IMR-90 (cell line): Measurements from ENCODE around the gene GNAO1. TPM values are rescaled to one million over a fixed set of nuclear protein-coding genes. Genes with fewer than 3 reads are reported as not detected.

Source experiments
- ATAC-seq: fragments of 200-7000 bp; cut with Tn5 transposase; 2 replicates; pipeline ENCODE4 v1.9.1; 2020; ENCODE audit warnings: low read depth, mild to moderate bottlenecking, moderate library complexity
- BruUV-seq: library from RNA; stranded (reverse); fragments of 400-500 nt; replicated peaks from 2 replicates; lab custom pipeline; 2021; lab: Mats Ljungman, UMichigan
- CTCF ChIA-PET: fragments of 300-600 bp; formaldehyde crosslinking; extraction: SDS; loops from one replicate; lab custom pipeline; 2021; ENCODE audit warnings: antibody characterized with exemption; lab: Yijun Ruan, JAX
- POLR2A ChIA-PET: fragments of 300-600 bp; sonication (Branson Sonifier 250); formaldehyde crosslinking; loops from one replicate; lab custom pipeline; 2022; ENCODE audit warnings: antibody characterized with exemption; ENCODE audit not compliant: unreplicated experiment; lab: Charles Lee
- DNase-seq: peaks from one replicate; pipeline ENCODE4 v3.0.0; 2013
- H2AFZ ChIP-seq: replicated peaks from 2 replicates; pipeline ENCODE3; 2013; ENCODE audit warnings: low read length, mild to moderate bottlenecking; ENCODE audit not compliant: poor library complexity
- H2AK5ac ChIP-seq: 2 replicates; pipeline ENCODE4 v1.6.1; 2013; ENCODE audit warnings: low read depth, low read length, inconsistent platforms
- H2AK9ac ChIP-seq: replicated peaks from 2 replicates; pipeline ENCODE3; 2013; ENCODE audit warnings: mild to moderate bottlenecking, low read depth, low read length, moderate library complexity; ENCODE audit not compliant: poor library complexity
- H2BK120ac ChIP-seq: 2 replicates; pipeline ENCODE4 v1.6.1; 2013; ENCODE audit warnings: low read depth, low read length, inconsistent platforms
- H2BK15ac ChIP-seq: 3 replicates; pipeline ENCODE4 v1.6.1; 2013; ENCODE audit warnings: low read depth, low read length, inconsistent platforms
- H2BK20ac ChIP-seq: 2 replicates; pipeline ENCODE4 v1.6.1; 2013; ENCODE audit warnings: low read depth, mild to moderate bottlenecking, inconsistent platforms, low read length, moderate library complexity
- H2BK5ac ChIP-seq: 2 replicates; pipeline ENCODE4 v1.6.1; 2013; ENCODE audit warnings: mild to moderate bottlenecking, low read depth, low read length, inconsistent platforms; ENCODE audit not compliant: poor library complexity, severe bottlenecking
- H3K14ac ChIP-seq: replicated peaks from 2 replicates; pipeline ENCODE4 v1.6.1; 2013; ENCODE audit warnings: low read depth, low read length, inconsistent platforms
- H3K18ac ChIP-seq: 2 replicates; pipeline ENCODE4 v1.6.1; 2013; ENCODE audit warnings: low read depth, low read length, control low read depth
- H3K23ac ChIP-seq: 2 replicates; pipeline ENCODE4 v1.6.1; 2013; ENCODE audit warnings: low read depth, low read length, inconsistent platforms
- H3K27ac ChIP-seq: 2 replicates; pipeline ENCODE4 v1.5.1; 2013; ENCODE audit warnings: mild to moderate bottlenecking, control low read depth, low read length; ENCODE audit not compliant: insufficient read depth
- H3K27me3 ChIP-seq: 2 replicates; pipeline ENCODE4 v1.6.1; 2013; ENCODE audit warnings: low read length; ENCODE audit not compliant: control insufficient read depth, insufficient read depth
- H3K36me3 ChIP-seq: 2 replicates; pipeline ENCODE4 v1.6.1; 2013; ENCODE audit warnings: low read length, mixed read lengths; ENCODE audit not compliant: control insufficient read depth, insufficient read depth
- H3K4ac ChIP-seq: 2 replicates; pipeline ENCODE4 v1.6.1; 2013; ENCODE audit warnings: low read depth, low read length, inconsistent platforms
- H3K4me1 ChIP-seq: 2 replicates; pipeline ENCODE4 v1.6.1; 2013; ENCODE audit warnings: low read length, mixed read lengths; ENCODE audit not compliant: control insufficient read depth, insufficient read depth
- H3K4me2 ChIP-seq: 2 replicates; pipeline ENCODE4 v1.6.1; 2013; ENCODE audit warnings: low read depth, mild to moderate bottlenecking, control low read depth, low read length, moderate library complexity
- H3K4me3 ChIP-seq: 2 replicates; pipeline ENCODE4 v1.5.1; 2013; ENCODE audit warnings: low read depth, mild to moderate bottlenecking, control low read depth, low read length, moderate library complexity; ENCODE audit not compliant: insufficient read depth
- H3K56ac ChIP-seq: 2 replicates; pipeline ENCODE4 v1.6.1; 2013; ENCODE audit warnings: low read length, inconsistent platforms; ENCODE audit not compliant: insufficient read depth; ENCODE audit errors: extremely low read depth
- H3K79me1 ChIP-seq, 2 experiments: 2 replicates each; pipeline ENCODE4 v1.6.1; 2013; ENCODE audit warnings: low read length in 2 of 2, inconsistent platforms in 1 of 2, low read depth in 1 of 2
- H3K9ac ChIP-seq: 2 replicates; pipeline ENCODE4 v1.6.1; 2013; ENCODE audit warnings: low read depth, low read length, control low read depth
- H3K9me1 ChIP-seq: 2 replicates; pipeline ENCODE4 v1.6.1; 2013; ENCODE audit warnings: low read length, inconsistent platforms; ENCODE audit not compliant: insufficient read depth
- H3K9me3 ChIP-seq: 2 replicates; pipeline ENCODE4 v1.6.1; 2013; ENCODE audit warnings: low read length; ENCODE audit not compliant: control insufficient read depth, insufficient read depth
- H4K20me1 ChIP-seq: 2 replicates; pipeline ENCODE4 v1.6.1; 2013; ENCODE audit warnings: low read length, inconsistent platforms; ENCODE audit not compliant: insufficient read depth
- H4K5ac ChIP-seq: 2 replicates; pipeline ENCODE4 v1.6.1; 2013; ENCODE audit warnings: mild to moderate bottlenecking, low read depth, low read length, control low read depth
- H4K8ac ChIP-seq, 2 experiments: 2 replicates each; pipeline ENCODE4 v1.6.1; 2013; ENCODE audit warnings: low read depth in 2 of 2, low read length in 2 of 2, control low read depth in 1 of 2, inconsistent platforms in 1 of 2
- H4K91ac ChIP-seq: 2 replicates; pipeline ENCODE4 v1.6.1; 2013; ENCODE audit warnings: low read depth, low read length, inconsistent platforms; ENCODE audit not compliant: insufficient read depth
- BHLHE40 ChIP-seq: fragments of 150-350 bp; IDR thresholded peaks from 2 replicates; pipeline ENCODE4 v1.6.1; 2016; ENCODE audit warnings: mild to moderate bottlenecking, low read depth, low read length
- CHD1 ChIP-seq: IDR thresholded peaks from 2 replicates; pipeline ENCODE4 v1.6.1; 2012; ENCODE audit warnings: low read depth, low read length, improper control_type of control experiment
- NFE2L2 ChIP-seq: fragments of 150-350 bp; IDR thresholded peaks from 2 replicates; pipeline ENCODE4 v1.6.1; 2016; ENCODE audit warnings: low read depth, mild to moderate bottlenecking, low read length
- POLR2A ChIP-seq: IDR thresholded peaks from 2 replicates; pipeline ENCODE4 v1.6.1; 2012; ENCODE audit warnings: mild to moderate bottlenecking, low read depth, low read length
- RAD21 ChIP-seq: IDR thresholded peaks from 2 replicates; pipeline ENCODE4 v1.6.1; 2012; ENCODE audit warnings: low read length, improper control_type of control experiment
- RCOR1 ChIP-seq: IDR thresholded peaks from 2 replicates; pipeline ENCODE4 v1.6.1; 2012; ENCODE audit warnings: mild to moderate bottlenecking, low read length, improper control_type of control experiment; ENCODE audit not compliant: insufficient replicate concordance
- WGBS, 2 experiments: methylation state at CpG; one replicate each; pipeline versions ENCODE4 v1.1.5 to v1.1.7; 2013; ENCODE audit warnings: missing lambda C conversion rate in 2 of 2; ENCODE audit not compliant: insufficient read length in 1 of 2; ENCODE audit errors: extremely low coverage in 2 of 2; 5-methylcytosine and 5-hydroxymethylcytosine counted together
- dilution Hi-C: fragments of 300-500 bp; cut with HindIII; formaldehyde crosslinking; loops from one replicate; pipeline ENCODE4 v1.14.3; 2018; ENCODE audit warnings: low sequenced_read_pairs; ENCODE audit not compliant: unreplicated experiment
- in situ Hi-C: fragments of 300-500 bp; cut with MboI; formaldehyde crosslinking; loops from 3 replicates; pipeline ENCODE4 v1.14.3; 2019; ENCODE audit warnings: low sequenced_read_pairs, inconsistent platforms, mixed read lengths
- intact Hi-C: fragments of 100-400 bp; cut with micrococcal nuclease; formaldehyde crosslinking; loops from 2 replicates; pipeline ENCODE4 v1.10.0; 2022
- polyA plus RNA-seq, 3 experiments: library from polyadenylated mRNA; depleted of rRNA; stranded (reverse); fragments of >200 nt; gene quantifications; 2 replicates each; pipeline ENCODE4 v1.2.3, GENCODE V29; 2012; ENCODE audit warnings: low replicate concordance in 1 of 3
- total RNA-seq: library from RNA; depleted of rRNA; stranded (reverse); fragments of >200 nt; gene quantifications from 2 replicates; pipeline ENCODE4 v1.2.3, GENCODE V29; 2012
- TF ChIP-seq, protein P1 (sequence below): conservative IDR thresholded peaks from 2 replicates; pipeline ENCODE4 v1.5.1; 2012; ENCODE audit warnings: mild to moderate bottlenecking, low read depth, low read length, improper control_type of control experiment
- TF ChIP-seq, protein P2 (sequence below): fragments of 150-350 bp; IDR thresholded peaks from 2 replicates; pipeline ENCODE4 v1.6.1; 2017; ENCODE audit warnings: mild to moderate bottlenecking, antibody characterized with exemption, low read length, low read depth
- TF ChIP-seq, protein P3 (sequence below): fragments of 150-350 bp; IDR thresholded peaks from 2 replicates; pipeline ENCODE4 v1.6.1; 2016; ENCODE audit warnings: low read depth, mild to moderate bottlenecking, low read length, moderate library complexity, borderline replicate concordance

GNAO1 gene
- total and polyA plus RNA-seq, 2 of the 4 experiments (the other 2 are of a cell fraction): under 0.01 to 0.07 TPM

DNA sequence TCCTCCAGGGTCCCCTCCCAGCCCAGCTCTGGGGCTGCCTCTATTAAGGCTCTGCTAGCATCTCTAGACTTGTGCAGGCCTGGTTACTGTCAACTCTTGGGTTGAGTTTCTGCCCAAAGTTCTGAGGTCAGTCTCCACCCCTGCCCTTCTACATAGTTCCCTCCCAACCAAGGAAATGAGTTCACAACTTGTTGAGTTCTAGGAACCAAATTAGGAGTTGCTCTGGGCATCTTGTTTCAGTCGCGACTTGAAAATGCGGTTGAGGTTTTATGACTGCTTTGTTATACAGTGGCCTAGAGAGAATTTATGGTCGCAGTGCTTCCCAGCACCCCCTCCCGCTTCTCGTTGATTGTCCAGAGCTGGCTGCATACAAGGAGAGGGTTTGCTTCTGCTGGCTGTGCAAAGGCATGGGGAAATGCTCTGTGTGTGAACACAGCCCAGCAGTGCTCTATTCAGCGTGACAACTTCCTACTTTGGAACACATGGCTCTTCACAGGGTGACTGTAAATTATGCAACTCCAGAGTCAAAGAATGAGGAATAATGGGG is 20.2 kb downstream of the GNAO1 start:
- BruUV-seq: no TSS peak
- DNase-seq (no peak), ATAC-seq (no peak)
- H2BK20ac ChIP-seq: no peak overlapping the region
- dilution Hi-C loops: no loop called here
- H3K4me2 ChIP-seq: no peak overlapping the region
- ChIA-PET CTCF (no interaction called here), POLR2A (no interaction called here)
- H3K27ac ChIP-seq: no peak overlapping the region
- no peaks in the 10 kb centered on the region for H3K4me1 ChIP-seq
- in situ Hi-C loops: no loop called here
- no peak overlapping the region for H3K56ac ChIP-seq
- peaks cover 1% of the 10 kb centered on the region for H3K27me3 ChIP-seq
- H2BK120ac ChIP-seq: no peak overlapping the region
- H4K5ac ChIP-seq: no peak overlapping the region
- no peak overlapping the region for H2BK5ac ChIP-seq
- no peaks in the 10 kb centered on the region for H3K36me3 ChIP-seq
- TF ChIP-seq, protein P1, sequence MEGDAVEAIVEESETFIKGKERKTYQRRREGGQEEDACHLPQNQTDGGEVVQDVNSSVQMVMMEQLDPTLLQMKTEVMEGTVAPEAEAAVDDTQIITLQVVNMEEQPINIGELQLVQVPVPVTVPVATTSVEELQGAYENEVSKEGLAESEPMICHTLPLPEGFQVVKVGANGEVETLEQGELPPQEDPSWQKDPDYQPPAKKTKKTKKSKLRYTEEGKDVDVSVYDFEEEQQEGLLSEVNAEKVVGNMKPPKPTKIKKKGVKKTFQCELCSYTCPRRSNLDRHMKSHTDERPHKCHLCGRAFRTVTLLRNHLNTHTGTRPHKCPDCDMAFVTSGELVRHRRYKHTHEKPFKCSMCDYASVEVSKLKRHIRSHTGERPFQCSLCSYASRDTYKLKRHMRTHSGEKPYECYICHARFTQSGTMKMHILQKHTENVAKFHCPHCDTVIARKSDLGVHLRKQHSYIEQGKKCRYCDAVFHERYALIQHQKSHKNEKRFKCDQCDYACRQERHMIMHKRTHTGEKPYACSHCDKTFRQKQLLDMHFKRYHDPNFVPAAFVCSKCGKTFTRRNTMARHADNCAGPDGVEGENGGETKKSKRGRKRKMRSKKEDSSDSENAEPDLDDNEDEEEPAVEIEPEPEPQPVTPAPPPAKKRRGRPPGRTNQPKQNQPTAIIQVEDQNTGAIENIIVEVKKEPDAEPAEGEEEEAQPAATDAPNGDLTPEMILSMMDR: no peak
- TF ChIP-seq BHLHE40 (no peak), RAD21 (no peak), NFE2L2 (no peak), RCOR1 (no peak), CHD1 (no peak), POLR2A (no peak)
- TF ChIP-seq, protein P2, sequence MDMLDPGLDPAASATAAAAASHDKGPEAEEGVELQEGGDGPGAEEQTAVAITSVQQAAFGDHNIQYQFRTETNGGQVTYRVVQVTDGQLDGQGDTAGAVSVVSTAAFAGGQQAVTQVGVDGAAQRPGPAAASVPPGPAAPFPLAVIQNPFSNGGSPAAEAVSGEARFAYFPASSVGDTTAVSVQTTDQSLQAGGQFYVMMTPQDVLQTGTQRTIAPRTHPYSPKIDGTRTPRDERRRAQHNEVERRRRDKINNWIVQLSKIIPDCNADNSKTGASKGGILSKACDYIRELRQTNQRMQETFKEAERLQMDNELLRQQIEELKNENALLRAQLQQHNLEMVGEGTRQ: no peak
- TF ChIP-seq, protein P3, sequence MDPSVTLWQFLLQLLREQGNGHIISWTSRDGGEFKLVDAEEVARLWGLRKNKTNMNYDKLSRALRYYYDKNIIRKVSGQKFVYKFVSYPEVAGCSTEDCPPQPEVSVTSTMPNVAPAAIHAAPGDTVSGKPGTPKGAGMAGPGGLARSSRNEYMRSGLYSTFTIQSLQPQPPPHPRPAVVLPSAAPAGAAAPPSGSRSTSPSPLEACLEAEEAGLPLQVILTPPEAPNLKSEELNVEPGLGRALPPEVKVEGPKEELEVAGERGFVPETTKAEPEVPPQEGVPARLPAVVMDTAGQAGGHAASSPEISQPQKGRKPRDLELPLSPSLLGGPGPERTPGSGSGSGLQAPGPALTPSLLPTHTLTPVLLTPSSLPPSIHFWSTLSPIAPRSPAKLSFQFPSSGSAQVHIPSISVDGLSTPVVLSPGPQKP: no peak
- H3K9me3 ChIP-seq: no peaks in the 10 kb centered on the region
- H3K4ac ChIP-seq: no peak overlapping the region
- no peaks in the 10 kb centered on the region for H3K9me1 ChIP-seq
- no peak overlapping the region for H2AK5ac ChIP-seq
- H3K9ac ChIP-seq: no peak overlapping the region
- H3K14ac ChIP-seq: no peak overlapping the region
- no peak overlapping the region for H3K18ac ChIP-seq
- H4K20me1 ChIP-seq: no peaks in the 10 kb centered on the region
- H4K91ac ChIP-seq: no peak overlapping the region
- H4K8ac ChIP-seq: no peak overlapping the region
- no CpG with 5 or more reads among the region's 7 CpGs for WGBS, 2 experiments
- no peak overlapping the region for H2AK9ac ChIP-seq
- H3K79me1 ChIP-seq: no peaks in the 10 kb centered on the region
- H3K4me3 ChIP-seq: no peak overlapping the region
- no peak overlapping the region for H2AFZ ChIP-seq
- no peak overlapping the region for H2BK15ac ChIP-seq
- no peak overlapping the region for H3K23ac ChIP-seq
- intact Hi-C loops: no loop called here
